DOHH2 (cell line): Measurements from ENCODE around the gene PF4V1.

Experiments
- EZH2phosphoT487 ChIP-seq: fragments of 200-600 bp; sonication (generic); IDR thresholded peaks from 2 replicates; pipeline ENCODE4 v1.6.1; 2017; ENCODE audit warnings: borderline replicate concordance, mild to moderate bottlenecking, antibody characterized with exemption, low read length, moderate library complexity, mixed read lengths
- TF ChIP-seq, protein P1 (sequence below): fragments of 200-600 bp; sonication (generic); IDR thresholded peaks from one replicate; pipeline ENCODE4 v1.5.1; 2014; ENCODE audit warnings: antibody characterized with exemption, mild to moderate bottlenecking, low read depth, low read length; ENCODE audit not compliant: poor library complexity, severe bottlenecking

DNA sequence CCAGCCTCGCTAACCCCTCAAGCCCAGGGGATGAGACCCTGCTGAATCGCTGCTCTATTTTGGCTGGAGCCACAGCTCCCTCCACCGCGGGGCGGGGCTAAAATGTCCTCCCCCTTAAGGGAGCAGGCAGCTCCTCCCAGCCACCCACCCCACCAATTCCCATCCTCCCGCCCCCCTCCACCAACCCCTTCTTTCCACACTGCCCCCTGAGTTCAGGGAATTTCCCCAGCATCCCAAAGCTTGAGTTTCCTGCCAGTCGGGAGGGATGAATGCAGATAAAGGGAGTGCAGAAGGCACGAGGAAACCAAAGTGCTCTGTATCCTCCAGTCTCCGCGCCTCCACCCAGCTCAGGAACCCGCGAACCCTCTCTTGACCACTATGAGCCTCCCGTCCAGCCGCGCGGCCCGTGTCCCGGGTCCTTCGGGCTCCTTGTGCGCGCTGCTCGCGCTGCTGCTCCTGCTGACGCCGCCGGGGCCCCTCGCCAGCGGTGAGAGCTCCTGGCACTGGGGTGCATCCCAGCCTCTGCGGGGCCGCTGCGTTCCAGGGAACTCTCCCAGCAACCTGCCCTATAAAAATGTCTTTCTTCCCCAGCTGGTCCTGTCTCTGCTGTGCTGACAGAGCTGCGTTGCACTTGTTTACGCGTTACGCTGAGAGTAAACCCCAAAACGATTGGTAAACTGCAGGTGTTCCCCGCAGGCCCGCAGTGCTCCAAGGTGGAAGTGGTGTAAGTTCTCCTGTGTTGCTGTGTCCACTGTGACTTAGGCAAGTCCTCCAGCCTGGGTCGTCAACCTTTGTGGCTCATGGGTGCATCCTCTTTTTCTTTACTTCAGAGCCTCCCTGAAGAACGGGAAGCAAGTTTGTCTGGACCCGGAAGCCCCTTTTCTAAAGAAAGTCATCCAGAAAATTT lies 16.5 kb upstream of the PF4V1 start, which contains the start of gene CXCL6:
- TF ChIP-seq, protein P1, sequence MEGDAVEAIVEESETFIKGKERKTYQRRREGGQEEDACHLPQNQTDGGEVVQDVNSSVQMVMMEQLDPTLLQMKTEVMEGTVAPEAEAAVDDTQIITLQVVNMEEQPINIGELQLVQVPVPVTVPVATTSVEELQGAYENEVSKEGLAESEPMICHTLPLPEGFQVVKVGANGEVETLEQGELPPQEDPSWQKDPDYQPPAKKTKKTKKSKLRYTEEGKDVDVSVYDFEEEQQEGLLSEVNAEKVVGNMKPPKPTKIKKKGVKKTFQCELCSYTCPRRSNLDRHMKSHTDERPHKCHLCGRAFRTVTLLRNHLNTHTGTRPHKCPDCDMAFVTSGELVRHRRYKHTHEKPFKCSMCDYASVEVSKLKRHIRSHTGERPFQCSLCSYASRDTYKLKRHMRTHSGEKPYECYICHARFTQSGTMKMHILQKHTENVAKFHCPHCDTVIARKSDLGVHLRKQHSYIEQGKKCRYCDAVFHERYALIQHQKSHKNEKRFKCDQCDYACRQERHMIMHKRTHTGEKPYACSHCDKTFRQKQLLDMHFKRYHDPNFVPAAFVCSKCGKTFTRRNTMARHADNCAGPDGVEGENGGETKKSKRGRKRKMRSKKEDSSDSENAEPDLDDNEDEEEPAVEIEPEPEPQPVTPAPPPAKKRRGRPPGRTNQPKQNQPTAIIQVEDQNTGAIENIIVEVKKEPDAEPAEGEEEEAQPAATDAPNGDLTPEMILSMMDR, result no peak
- no peak for TF ChIP-seq EZH2phosphoT487
